Thyroid gland (tissue), 4 donors: ENCODE measurements around the gene WNK1.

Source experiments
- POLR2A ChIP-seq, 2 donors: fragments of 450-650 bp; IDR thresholded peaks; one replicate each; pipeline ENCODE4 v1.6.1; 2017; ENCODE audit warnings: antibody characterized with exemption in 2 of 2, mild to moderate bottlenecking in 2 of 2, moderate library complexity in 1 of 2
- TF ChIP-seq, protein P1 (sequence below), 6 experiments: fragments of 200-600 bp in 3 of 6; fragments of 450-650 bp in 3 of 6; sonication (generic) in 3 of 6; IDR thresholded peaks; one replicate each; pipeline ENCODE4 v1.5.1; 2016 to 2019; ENCODE audit warnings: antibody characterized with exemption in 6 of 6, mild to moderate bottlenecking in 2 of 6, inconsistent platforms in 1 of 6, moderate library complexity in 1 of 6

DNA sequence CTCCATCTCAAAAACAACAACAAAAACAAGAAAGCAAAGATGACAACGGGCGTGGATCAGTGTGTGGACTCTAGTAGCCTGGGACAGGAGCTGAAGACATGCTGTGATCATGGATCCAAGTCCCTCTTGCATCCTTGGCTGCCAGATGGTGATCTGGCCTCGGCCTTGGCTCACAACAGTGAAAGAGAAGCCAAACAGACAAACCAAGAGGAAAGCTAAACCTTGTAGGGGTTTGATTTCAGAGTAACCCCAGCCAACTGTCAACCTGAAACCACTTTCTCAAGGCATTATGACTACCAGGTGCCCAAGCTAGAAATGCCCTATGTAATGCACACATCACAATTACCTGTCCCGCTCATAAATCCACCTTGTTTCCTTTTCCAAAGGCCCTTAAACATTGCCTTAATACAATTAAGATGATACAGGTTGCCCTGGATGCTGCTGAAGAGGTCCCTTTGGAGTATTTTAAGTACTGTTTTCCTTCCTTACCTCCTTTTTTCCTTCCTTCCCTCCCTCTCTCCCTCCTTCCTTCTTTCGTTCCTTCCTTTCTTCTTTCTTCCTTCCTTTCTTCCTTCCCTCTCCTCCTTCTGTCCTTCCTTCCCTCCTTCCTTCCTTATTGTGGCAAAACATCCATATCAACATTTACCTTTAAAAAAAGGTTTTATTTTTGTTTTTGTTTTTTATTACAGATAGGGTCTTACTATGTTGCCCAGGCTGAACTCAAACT lies 47.7 kb upstream of the WNK1 start:
- TF ChIP-seq, protein P1, sequence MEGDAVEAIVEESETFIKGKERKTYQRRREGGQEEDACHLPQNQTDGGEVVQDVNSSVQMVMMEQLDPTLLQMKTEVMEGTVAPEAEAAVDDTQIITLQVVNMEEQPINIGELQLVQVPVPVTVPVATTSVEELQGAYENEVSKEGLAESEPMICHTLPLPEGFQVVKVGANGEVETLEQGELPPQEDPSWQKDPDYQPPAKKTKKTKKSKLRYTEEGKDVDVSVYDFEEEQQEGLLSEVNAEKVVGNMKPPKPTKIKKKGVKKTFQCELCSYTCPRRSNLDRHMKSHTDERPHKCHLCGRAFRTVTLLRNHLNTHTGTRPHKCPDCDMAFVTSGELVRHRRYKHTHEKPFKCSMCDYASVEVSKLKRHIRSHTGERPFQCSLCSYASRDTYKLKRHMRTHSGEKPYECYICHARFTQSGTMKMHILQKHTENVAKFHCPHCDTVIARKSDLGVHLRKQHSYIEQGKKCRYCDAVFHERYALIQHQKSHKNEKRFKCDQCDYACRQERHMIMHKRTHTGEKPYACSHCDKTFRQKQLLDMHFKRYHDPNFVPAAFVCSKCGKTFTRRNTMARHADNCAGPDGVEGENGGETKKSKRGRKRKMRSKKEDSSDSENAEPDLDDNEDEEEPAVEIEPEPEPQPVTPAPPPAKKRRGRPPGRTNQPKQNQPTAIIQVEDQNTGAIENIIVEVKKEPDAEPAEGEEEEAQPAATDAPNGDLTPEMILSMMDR (IDR thresholded peaks at IDR 0.05): no peak
- TF ChIP-seq POLR2A (IDR thresholded peaks at IDR 0.05): no peak
